Middle frontal gyrus (tissue), 1 donor: Measurements from ENCODE around the gene BACE1-AS.
"Not testable (repeated sequence)": the region's sequence is repeated elsewhere in the genome, so short reads cannot be mapped to it uniquely, and the experiment has no call there.

Source experiments
- DNase-seq: peaks from one replicate; pipeline ENCODE4 v3.0.0-alpha.2; 2015; ENCODE audit warnings: low spot score; ENCODE audit errors: extremely low spot score

Gene BACE1-AS

GRCh38 chr11:117319214-117319840 is 28.2 kb downstream of the BACE1-AS start:
- no peak for DNase-seq

DNA sequence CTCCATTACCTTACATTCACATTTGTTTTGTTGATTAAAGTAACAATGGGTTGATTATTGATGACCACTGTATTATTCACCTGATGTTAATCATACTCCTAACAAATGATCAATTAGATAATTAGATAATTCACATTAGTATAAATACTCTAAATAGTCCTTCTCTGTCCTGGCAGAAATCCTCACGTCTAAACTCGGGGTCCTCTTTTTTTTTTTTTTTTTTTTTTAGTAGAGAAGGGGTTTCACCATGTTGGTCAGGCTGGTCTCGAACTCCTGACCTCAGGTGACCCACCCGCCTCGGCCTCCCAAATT is 36.1 kb downstream of the BACE1-AS start:
- DNase-seq: not testable (repeated sequence)

- DNase-seq: peak; percentile 96
Observed at GRCh38 chr11:117327567-117328374, 36.6 kb downstream of the BACE1-AS start, which contains the start of gene CEP164. CEP164 (plus strand) TSS chr11:117327854; CDS start chr11:117338587, 10,733 bp downstream.

DNA sequence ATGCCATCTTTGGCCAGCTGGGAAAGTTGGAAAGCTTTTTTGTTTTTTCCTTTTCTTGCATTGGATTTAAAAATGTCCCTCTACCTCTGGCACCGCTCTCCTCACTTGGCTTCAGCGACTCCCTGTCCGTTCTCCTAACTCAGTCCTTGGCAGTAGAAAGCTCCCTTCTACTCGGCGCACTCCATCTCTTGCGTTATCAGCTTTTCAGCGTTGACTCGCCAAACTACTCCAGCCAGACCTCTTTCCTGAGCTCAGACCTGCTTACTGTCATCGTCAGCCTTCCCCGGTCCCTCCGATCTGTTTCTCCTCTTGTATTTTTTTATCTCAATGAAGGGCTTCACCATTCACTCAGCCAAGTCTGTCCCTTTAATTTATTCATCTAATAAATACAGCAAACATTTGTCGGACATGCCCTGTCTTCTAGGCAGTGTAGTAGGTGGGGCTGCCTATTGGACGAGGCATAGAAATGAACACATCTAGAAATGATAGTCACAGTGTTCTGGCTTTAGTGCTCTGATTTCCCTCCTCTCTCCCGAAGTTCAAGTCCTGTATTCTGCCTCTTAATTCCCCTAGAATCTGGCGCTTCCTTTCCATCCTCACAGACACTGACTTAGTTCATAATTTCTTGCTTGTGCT is 37.3 kb downstream of the BACE1-AS start:
- DNase-seq: no peak

GRCh38 chr11:117332843-117333242 is 41.7 kb downstream of the BACE1-AS start:
- DNase-seq: no peak

- no peak for DNase-seq
Observed at GRCh38 chr11:117333917-117334316, 42.8 kb downstream of the BACE1-AS start.

DNA sequence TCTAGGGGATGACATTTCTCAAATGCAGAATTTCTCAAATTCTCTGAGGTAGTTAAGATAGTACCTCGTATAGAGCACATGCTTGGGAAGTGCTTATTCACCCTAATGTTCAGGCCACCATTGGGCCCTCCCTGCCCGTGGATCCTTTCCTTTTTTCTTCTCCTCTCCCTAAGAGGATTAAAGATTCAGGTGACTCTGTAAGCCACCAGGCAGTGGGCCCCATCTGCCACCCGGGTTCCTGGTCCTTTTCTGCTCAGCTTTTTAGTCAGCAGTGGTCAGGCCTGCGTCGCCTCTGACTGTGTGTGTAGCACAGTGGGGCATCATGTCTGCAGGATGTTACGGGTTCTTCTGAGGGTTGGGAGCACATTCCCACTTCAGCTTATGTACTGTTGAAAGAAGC is 43.8 kb downstream of the BACE1-AS start:
- DNase-seq: no peak

DNA sequence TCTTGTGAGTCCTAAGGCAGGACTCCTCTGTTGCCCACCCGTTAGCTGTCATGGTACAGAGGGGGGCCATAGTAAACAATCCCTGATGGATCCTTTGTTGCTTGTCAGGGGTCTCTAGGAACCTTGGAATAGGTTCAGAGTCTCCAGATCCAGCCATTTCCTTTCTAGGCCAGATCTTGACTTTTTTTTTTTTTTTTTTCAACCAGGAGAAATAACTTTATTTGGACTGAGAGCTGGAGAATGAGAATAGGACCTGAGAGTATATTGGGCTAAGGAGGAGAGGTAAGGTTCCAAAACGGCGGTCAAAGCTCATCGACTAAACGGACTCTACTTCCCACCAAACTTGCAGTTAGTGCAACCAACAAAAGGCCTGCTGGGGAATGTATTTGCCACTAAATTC is 44.3 kb downstream of the BACE1-AS start:
- no peak for DNase-seq

DNA sequence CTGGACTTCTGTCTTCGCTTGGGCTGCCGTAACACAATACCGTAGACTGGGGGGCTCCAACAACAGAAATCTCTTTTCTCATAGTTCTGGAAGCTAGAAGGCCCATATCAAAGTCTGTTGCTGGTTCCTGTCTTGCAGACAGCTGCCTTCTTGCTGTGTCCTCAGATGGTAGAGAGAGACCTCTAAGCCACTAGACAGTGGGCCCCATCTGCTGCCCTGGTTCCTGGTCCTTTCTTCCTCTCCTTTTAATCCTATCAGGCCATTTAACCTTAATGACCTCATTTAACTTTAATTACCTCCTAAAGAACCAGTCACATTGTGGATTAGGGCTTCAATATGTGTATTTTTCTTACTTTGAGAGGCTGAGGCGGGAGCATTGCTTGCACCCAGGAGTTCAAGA is 45.9 kb downstream of the BACE1-AS start:
- no peak for DNase-seq
